ENCODE results near the gene MAP2K5. TPM values are rescaled to one million over a fixed set of nuclear protein-coding genes. Genes with fewer than 3 reads are reported as not detected.

The MAP2K5 gene
- total RNA-seq, 1 donor from 2014 or later: 2.9 TPM

- no peak for FAIRE-seq
- H3K36me3 ChIP-seq (ENCODE audit: control insufficient read depth, insufficient read depth, low read length): no peaks in the 10 kb centered on the region
- H3K4me3 ChIP-seq (ENCODE audit: low read depth, low read length): no peak overlapping the region
- TF ChIP-seq CTCF (IDR thresholded peaks at IDR 0.05; ENCODE audit: insufficient read depth, low read length, severe bottlenecking): no peak
- DNase-seq (ENCODE audit: low read depth): peak; percentile 8
- H3K27me3 ChIP-seq (ENCODE audit: control insufficient read depth, insufficient read depth, low read length): no peaks in the 10 kb centered on the region
Measured at GRCh38 chr15:67792250-67792942, 249.9 kb downstream of the MAP2K5 start.

- Histone ChIP-seq H3K27me3 (ENCODE audit: control insufficient read depth, insufficient read depth, low read length) (no peaks in the 10 kb centered on the region), H3K36me3 (ENCODE audit: control insufficient read depth, insufficient read depth, low read length) (no peaks in the 10 kb centered on the region), H3K4me3 (ENCODE audit: low read depth, low read length) (no peak overlapping the region)
- TF ChIP-seq CTCF (IDR thresholded peaks at IDR 0.05; ENCODE audit: insufficient read depth, low read length, severe bottlenecking): no peak
- FAIRE-seq: no peak
- no peak for DNase-seq (ENCODE audit: low read depth)
Measured at GRCh38 chr15:67794832-67795574, 252.5 kb downstream of the MAP2K5 start.

GRCh38 chr15:67796196-67797127 lies 254.0 kb downstream of the MAP2K5 start:
- DNase-seq (ENCODE audit: low read depth) (no peak), FAIRE-seq (no peak)
- no peak for TF ChIP-seq CTCF (IDR thresholded peaks at IDR 0.05; ENCODE audit: insufficient read depth, low read length, severe bottlenecking)
- Histone ChIP-seq H3K36me3 (ENCODE audit: control insufficient read depth, insufficient read depth, low read length) (no peaks in the 10 kb centered on the region), H3K4me3 (ENCODE audit: low read depth, low read length) (no peak overlapping the region), H3K27me3 (ENCODE audit: control insufficient read depth, insufficient read depth, low read length) (no peaks in the 10 kb centered on the region)

GRCh38 chr15:67799801-67800205 lies 257.3 kb downstream of the MAP2K5 start:
- FAIRE-seq: no peak
- H3K27me3 ChIP-seq (ENCODE audit: control insufficient read depth, insufficient read depth, low read length): no peaks in the 10 kb centered on the region
- H3K4me3 ChIP-seq (ENCODE audit: low read depth, low read length): no peak overlapping the region
- DNase-seq (ENCODE audit: low read depth): no peak
- no peak for TF ChIP-seq CTCF (IDR thresholded peaks at IDR 0.05; ENCODE audit: insufficient read depth, low read length, severe bottlenecking)
- H3K36me3 ChIP-seq (ENCODE audit: control insufficient read depth, insufficient read depth, low read length): no peaks in the 10 kb centered on the region

GRCh38 chr15:67801142-67801541 lies 258.6 kb downstream of the MAP2K5 start:
- FAIRE-seq (peak; percentile 90), DNase-seq (ENCODE audit: low read depth) (no peak)
- H3K27me3 ChIP-seq (ENCODE audit: control insufficient read depth, insufficient read depth, low read length): no peaks in the 10 kb centered on the region
- no peak for TF ChIP-seq CTCF (IDR thresholded peaks at IDR 0.05; ENCODE audit: insufficient read depth, low read length, severe bottlenecking)
- no peak overlapping the region for H3K4me3 ChIP-seq (ENCODE audit: low read depth, low read length)
- H3K36me3 ChIP-seq (ENCODE audit: control insufficient read depth, insufficient read depth, low read length): no peaks in the 10 kb centered on the region

Measured in bronchial epithelial cell (primary cell).